Measurements from ENCODE around the gene COPZ1. TPM values are rescaled to one million over a fixed set of nuclear protein-coding genes. Genes with fewer than 3 reads are reported as not detected.
A peak's percentile ranks its signal among the peaks of the same experiment; 100 is the strongest.

Gene COPZ1
- total and polyA plus RNA-seq, 9 of the 15 experiments (the other 6 are each of a cell fraction or from before 2014, with no cell fraction given): 137 to 487 (median 233) TPM

GRCh38 chr12:54360717-54361456, 36.0 kb downstream of the COPZ1 start (continued):
- TF ChIP-seq RNF219 (CRISPR knock-in tag; IDR thresholded peaks at IDR 0.05) (no peak), ELK3 (CRISPR knock-in tag; IDR thresholded peaks at IDR 0.05) (no peak), BCOR (IDR thresholded peaks at IDR 0.05) (peak; percentile 16; the same call in 1 of the 2 replicates), TAL1 (IDR thresholded peaks at IDR 0.05) (no peak), MAZ (CRISPR knock-in tag; conservative IDR thresholded peaks at IDR 0.05 in 1 of 2, IDR thresholded peaks at IDR 0.05 in 1 of 2) (peak; percentile 19 to 72; a peak in 2 of 4 replicates), ZNF717 (CRISPR knock-in tag; IDR thresholded peaks at IDR 0.05) (no peak), CHD2 (IDR thresholded peaks at IDR 0.05; ENCODE audit: low read depth, low read length) (no peak), ZNF778 (CRISPR knock-in tag; IDR thresholded peaks at IDR 0.05) (no peak), THRB (CRISPR knock-in tag; conservative IDR thresholded peaks at IDR 0.05) (no peak), ZBTB34 (CRISPR knock-in tag; IDR thresholded peaks at IDR 0.05) (no peak), KAT7 (CRISPR knock-in tag; IDR thresholded peaks at IDR 0.05; ENCODE audit: borderline replicate concordance) (0 out of 2 replicates have a peak, but pooled peaks have one; percentile 51), ZBTB33 (CRISPR knock-in tag; IDR thresholded peaks at IDR 0.05) (peak; percentile 72), TBP (optimal IDR thresholded peaks at IDR 0.05; ENCODE audit: low read depth, low read length) (peak; percentile 22), YBX1 (IDR thresholded peaks at IDR 0.05) (no peak), ZNF253 (CRISPR knock-in tag; conservative IDR thresholded peaks at IDR 0.05) (no peak), SMC3 (conservative IDR thresholded peaks at IDR 0.05; ENCODE audit: insufficient read depth, low read depth, low read length) (peak; percentile 98), NFYB (IDR thresholded peaks at IDR 0.05; ENCODE audit: extremely low read depth, insufficient read length) (no peak), RFX7 (CRISPR knock-in tag; IDR thresholded peaks at IDR 0.05) (no peak), ELK1 (CRISPR knock-in tag; IDR thresholded peaks at IDR 0.05) (no peak)
